Activated naive CD8-positive, alpha-beta T cell treated with anti-CD3 and anti-CD28 coated beads, Interleukin-2, amount 50 U/mL, for 24 hours (primary cell): Measurements from ENCODE around the gene NAALADL2.
"Not testable (repeated sequence)": the region's sequence is repeated elsewhere in the genome, so short reads cannot be mapped to it uniquely, and the experiment has no call there.

Experiments used
- ATAC-seq: fragments of 150-1000 bp; cut with Tn5 transposase; one replicate; pipeline ENCODE4 v1.10.0; 2021
- DNase-seq: peaks from one replicate; pipeline ENCODE4 v3.0.0; 2021
- H3K27ac Mint-ChIP-seq: one replicate; pipeline ENCODE4 v1.8.0; 2021; ENCODE audit warnings: mild to moderate bottlenecking, mixed read lengths
- H3K27me3 Mint-ChIP-seq: one replicate; pipeline ENCODE4 v1.8.0; 2021; ENCODE audit warnings: mixed read lengths
- H3K36me3 Mint-ChIP-seq: one replicate; pipeline ENCODE4 v1.8.0; 2021; ENCODE audit warnings: low read depth, mixed read lengths
- H3K4me1 Mint-ChIP-seq: one replicate; pipeline ENCODE4 v1.8.0; 2021; ENCODE audit warnings: mixed read lengths
- H3K4me3 Mint-ChIP-seq: one replicate; pipeline ENCODE4 v1.8.0; 2021; ENCODE audit warnings: mild to moderate bottlenecking, moderate library complexity, mixed read lengths
- H3K9me3 Mint-ChIP-seq: one replicate; pipeline ENCODE4 v1.8.0; 2021; ENCODE audit warnings: mixed read lengths

NAALADL2 gene

DNA sequence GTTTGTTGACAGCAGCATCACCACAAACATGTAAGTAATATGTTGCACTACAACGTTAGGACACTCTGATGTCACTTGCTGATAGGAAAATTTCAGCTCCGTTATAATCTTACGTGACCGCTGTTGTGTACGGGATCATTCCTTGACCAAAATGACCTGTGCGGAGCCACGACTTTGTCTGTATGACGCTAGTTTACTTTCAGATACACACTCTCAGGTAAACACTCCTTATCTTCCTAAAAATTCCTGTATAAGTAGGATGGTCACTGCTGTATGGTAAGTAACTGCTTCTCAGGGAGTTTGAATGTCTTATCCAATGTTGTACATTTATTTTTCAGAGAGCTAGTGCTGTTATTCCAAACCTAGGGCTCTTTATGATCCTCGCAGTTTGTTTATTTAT is 410.3 kb downstream of the NAALADL2 start:
- no peaks in the 10 kb centered on the region for H3K27me3 Mint-ChIP-seq
- no peak for ATAC-seq
- no peak for DNase-seq
- no peaks in the 10 kb centered on the region for H3K4me1 Mint-ChIP-seq
- H3K36me3 Mint-ChIP-seq = no peaks in the 10 kb centered on the region
- H3K4me3 Mint-ChIP-seq = no peak overlapping the region
- H3K9me3 Mint-ChIP-seq = no peaks in the 10 kb centered on the region
- no peak overlapping the region for H3K27ac Mint-ChIP-seq

GRCh38 chr3:175270198-175270837 is 411.2 kb downstream of the NAALADL2 start:
- ATAC-seq (no peak), DNase-seq (no peak)
- no peak overlapping the region for H3K4me3 Mint-ChIP-seq

GRCh38 chr3:175270866-175271265 is 411.7 kb downstream of the NAALADL2 start:
- H3K4me1 Mint-ChIP-seq = no peaks in the 10 kb centered on the region
- no peak for DNase-seq
- H3K27me3 Mint-ChIP-seq = no peaks in the 10 kb centered on the region
- no peak overlapping the region for H3K27ac Mint-ChIP-seq
- no peak for ATAC-seq
- no peaks in the 10 kb centered on the region for H3K36me3 Mint-ChIP-seq
- H3K4me3 Mint-ChIP-seq = no peak overlapping the region
- no peaks in the 10 kb centered on the region for H3K9me3 Mint-ChIP-seq

More at GRCh38 chr3:175270198-175270837, 411.2 kb downstream of the NAALADL2 start:
- Mint-ChIP-seq H3K36me3 (no peaks in the 10 kb centered on the region), H3K4me1 (no peaks in the 10 kb centered on the region), H3K27ac (no peak overlapping the region), H3K9me3 (no peaks in the 10 kb centered on the region), H3K27me3 (no peaks in the 10 kb centered on the region)

GRCh38 chr3:175271465-175271864 is 412.3 kb downstream of the NAALADL2 start:
- H3K4me1 Mint-ChIP-seq, DNase-seq, H3K4me3 Mint-ChIP-seq, H3K27me3 Mint-ChIP-seq, H3K27ac Mint-ChIP-seq, H3K36me3 Mint-ChIP-seq, ATAC-seq, H3K9me3 Mint-ChIP-seq: not testable (repeated sequence)

DNA sequence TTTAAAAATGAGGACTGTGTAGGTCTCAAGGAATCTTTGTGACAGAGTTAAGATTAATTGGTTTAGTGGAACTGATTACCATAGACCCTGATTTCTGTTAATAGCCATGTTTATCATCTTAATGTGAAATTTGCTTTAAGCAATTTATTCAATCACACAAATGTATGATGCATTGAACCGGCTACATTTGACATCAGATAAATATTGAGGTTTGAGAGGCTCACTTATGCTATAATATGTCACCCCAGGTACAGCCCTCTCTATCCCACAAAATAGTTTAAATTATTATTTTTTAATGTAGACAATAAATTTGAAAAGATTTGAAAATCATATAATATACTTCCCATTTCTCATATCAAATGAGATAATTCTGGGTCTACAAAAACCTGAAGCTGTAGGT is 413.3 kb downstream of the NAALADL2 start:
- ATAC-seq = no peak
- no peak overlapping the region for H3K4me3 Mint-ChIP-seq
- H3K4me1 Mint-ChIP-seq = no peaks in the 10 kb centered on the region
- no peak overlapping the region for H3K27ac Mint-ChIP-seq
- H3K9me3 Mint-ChIP-seq = no peaks in the 10 kb centered on the region
- no peaks in the 10 kb centered on the region for H3K36me3 Mint-ChIP-seq
- H3K27me3 Mint-ChIP-seq = no peaks in the 10 kb centered on the region
- no peak for DNase-seq

DNA sequence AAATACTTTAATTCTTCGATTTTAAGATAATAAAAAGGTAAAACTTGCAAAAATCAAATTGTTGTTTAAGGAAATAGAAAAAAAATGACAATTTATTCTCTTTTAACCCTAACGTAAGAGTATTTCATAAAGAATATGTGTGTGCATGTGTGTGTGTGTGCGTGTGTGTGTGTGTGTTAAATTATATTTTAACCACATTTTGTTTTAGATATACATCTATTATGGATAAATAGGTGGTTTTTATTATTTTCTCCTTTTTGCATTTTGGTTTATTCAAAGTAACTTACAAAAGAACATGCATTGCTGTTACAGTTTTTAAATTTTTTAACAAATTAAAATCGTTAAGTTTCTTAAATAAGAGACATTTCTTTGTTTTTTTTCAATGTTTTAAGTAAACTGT is 414.4 kb downstream of the NAALADL2 start:
- no peak overlapping the region for H3K27ac Mint-ChIP-seq
- no peaks in the 10 kb centered on the region for H3K4me1 Mint-ChIP-seq
- DNase-seq (no peak), ATAC-seq (no peak)
- no peaks in the 10 kb centered on the region for H3K27me3 Mint-ChIP-seq
- no peak overlapping the region for H3K4me3 Mint-ChIP-seq
- no peaks in the 10 kb centered on the region for H3K36me3 Mint-ChIP-seq
- no peaks in the 10 kb centered on the region for H3K9me3 Mint-ChIP-seq

DNA sequence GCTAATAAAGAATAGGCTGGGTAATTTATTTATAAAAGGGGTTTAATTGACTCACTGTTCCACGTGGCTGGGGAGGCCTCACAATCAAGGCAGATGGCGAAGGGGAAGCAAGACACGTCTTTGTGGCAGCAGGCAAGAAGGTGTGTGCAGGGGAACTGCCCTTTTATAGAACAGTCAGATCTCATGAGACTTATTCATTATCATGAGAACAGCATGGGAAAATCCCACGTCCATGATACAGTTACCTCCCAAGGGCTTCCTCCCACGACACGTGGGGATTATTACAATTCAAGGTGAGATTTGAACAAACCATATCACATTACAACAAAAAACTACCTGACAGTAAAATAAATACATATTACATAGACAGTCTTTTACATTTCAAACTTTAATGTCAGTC is 414.9 kb downstream of the NAALADL2 start:
- no peaks in the 10 kb centered on the region for H3K27me3 Mint-ChIP-seq
- no peak overlapping the region for H3K4me3 Mint-ChIP-seq
- H3K9me3 Mint-ChIP-seq = no peaks in the 10 kb centered on the region
- no peaks in the 10 kb centered on the region for H3K36me3 Mint-ChIP-seq
- no peak overlapping the region for H3K27ac Mint-ChIP-seq
- DNase-seq (no peak), ATAC-seq (no peak)
- H3K4me1 Mint-ChIP-seq = no peaks in the 10 kb centered on the region

GRCh38 chr3:175274474-175275218 is 415.5 kb downstream of the NAALADL2 start:
- ATAC-seq (no peak), DNase-seq (no peak)
- Mint-ChIP-seq H3K27ac (no peak overlapping the region), H3K27me3 (no peaks in the 10 kb centered on the region), H3K36me3 (no peaks in the 10 kb centered on the region), H3K9me3 (no peaks in the 10 kb centered on the region), H3K4me3 (no peak overlapping the region), H3K4me1 (no peaks in the 10 kb centered on the region)

DNA sequence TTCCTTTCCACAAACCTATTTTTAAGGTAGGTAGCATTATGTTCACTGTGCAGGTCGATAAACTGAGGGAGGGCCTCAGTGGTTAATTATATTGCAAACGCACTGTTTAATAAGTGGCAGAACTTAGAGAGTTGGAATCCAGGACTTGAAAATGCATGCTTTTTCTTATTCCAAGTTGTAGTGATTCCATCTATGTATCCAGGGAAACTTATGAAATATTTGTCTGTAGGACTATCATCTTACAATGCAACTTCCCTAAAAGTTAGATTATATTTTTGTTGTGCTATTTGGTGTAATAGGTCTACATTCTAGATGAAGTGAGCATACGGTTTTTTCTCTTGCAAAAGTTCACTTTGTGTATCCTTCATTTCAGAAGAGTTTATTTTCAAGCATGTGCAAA is 419.5 kb downstream of the NAALADL2 start:
- Mint-ChIP-seq H3K36me3 (no peaks in the 10 kb centered on the region), H3K27ac (no peak overlapping the region), H3K9me3 (no peaks in the 10 kb centered on the region), H3K4me1 (no peaks in the 10 kb centered on the region), H3K27me3 (no peaks in the 10 kb centered on the region), H3K4me3 (no peak overlapping the region)
- ATAC-seq (no peak), DNase-seq (no peak)

GRCh38 chr3:175279457-175279856 is 420.3 kb downstream of the NAALADL2 start:
- Mint-ChIP-seq H3K4me3 (no peak overlapping the region), H3K27ac (no peak overlapping the region), H3K27me3 (no peaks in the 10 kb centered on the region), H3K9me3 (no peaks in the 10 kb centered on the region), H3K4me1 (no peaks in the 10 kb centered on the region), H3K36me3 (no peaks in the 10 kb centered on the region)
- ATAC-seq (no peak), DNase-seq (no peak)

- DNase-seq (no peak), ATAC-seq (no peak)
- Mint-ChIP-seq H3K27me3 (no peaks in the 10 kb centered on the region), H3K9me3 (no peaks in the 10 kb centered on the region), H3K27ac (no peak overlapping the region), H3K4me1 (no peaks in the 10 kb centered on the region), H3K36me3 (no peaks in the 10 kb centered on the region), H3K4me3 (no peak overlapping the region)
These were observed 420.8 kb downstream of the NAALADL2 start for GRCh38 chr3:175279911-175280310.

DNA sequence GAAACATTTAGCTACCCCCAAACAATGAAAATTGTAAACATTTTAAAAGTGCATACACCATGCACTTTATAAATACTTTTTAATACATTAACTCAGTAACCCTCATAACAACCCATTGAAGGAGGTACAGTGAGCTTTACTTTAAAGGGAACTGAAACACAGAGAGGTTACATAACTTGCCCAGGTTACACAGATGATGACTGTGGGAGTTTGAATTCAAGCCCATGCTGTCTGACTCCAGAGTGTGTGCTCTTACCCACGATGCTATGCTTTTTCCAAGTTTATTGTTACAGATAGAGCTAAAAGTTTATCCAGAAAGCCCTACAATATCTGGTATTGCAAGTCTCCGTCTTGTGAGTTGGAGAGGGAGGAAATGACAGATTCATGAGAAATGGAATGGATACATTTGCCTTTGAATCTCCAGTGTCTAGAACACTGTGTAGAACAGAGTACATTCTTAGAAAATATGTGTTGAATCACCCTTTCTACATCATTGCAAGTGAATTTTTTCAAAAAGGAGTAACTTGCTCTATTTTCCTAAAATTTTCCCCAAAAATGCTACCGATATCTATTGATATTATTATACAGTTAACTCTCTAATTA is 428.3 kb downstream of the NAALADL2 start:
- Mint-ChIP-seq H3K27ac (no peak overlapping the region), H3K4me3 (no peak overlapping the region), H3K27me3 (no peaks in the 10 kb centered on the region), H3K9me3 (no peaks in the 10 kb centered on the region), H3K4me1 (no peaks in the 10 kb centered on the region), H3K36me3 (no peaks in the 10 kb centered on the region)
- ATAC-seq (no peak), DNase-seq (no peak)

DNA sequence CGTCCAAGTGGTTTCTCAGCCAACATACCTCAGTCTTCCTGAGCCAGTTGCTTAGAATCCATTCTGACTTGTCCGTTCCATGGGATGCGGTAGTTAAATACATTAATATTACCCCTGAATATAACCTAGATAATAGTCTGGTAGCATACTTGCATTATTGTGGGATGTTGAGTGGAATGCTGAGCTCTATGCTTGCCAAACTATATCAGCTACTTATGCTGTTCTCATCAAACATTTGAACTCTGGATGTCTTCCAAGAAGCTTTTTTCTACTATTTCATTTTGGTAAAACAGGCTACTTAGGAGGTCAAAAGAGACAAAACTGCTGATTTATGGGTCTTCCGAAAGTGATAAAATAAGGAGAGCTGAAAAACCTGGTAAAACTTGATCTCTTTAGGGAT is 429.5 kb downstream of the NAALADL2 start:
- Mint-ChIP-seq H3K4me3 (no peak overlapping the region), H3K36me3 (no peaks in the 10 kb centered on the region), H3K27ac (no peak overlapping the region), H3K9me3 (no peaks in the 10 kb centered on the region), H3K4me1 (no peaks in the 10 kb centered on the region), H3K27me3 (no peaks in the 10 kb centered on the region)
- DNase-seq (no peak), ATAC-seq (no peak)

- Mint-ChIP-seq H3K4me1 (no peaks in the 10 kb centered on the region), H3K4me3 (no peak overlapping the region), H3K9me3 (no peaks in the 10 kb centered on the region), H3K27ac (no peak overlapping the region), H3K36me3 (no peaks in the 10 kb centered on the region), H3K27me3 (no peaks in the 10 kb centered on the region)
- no peak for DNase-seq
- ATAC-seq = no peak
These were observed 435.7 kb downstream of the NAALADL2 start for GRCh38 chr3:175294793-175295192.
